Measurements from ENCODE around the gene ZNF827.

ZNF827 gene

DNA sequence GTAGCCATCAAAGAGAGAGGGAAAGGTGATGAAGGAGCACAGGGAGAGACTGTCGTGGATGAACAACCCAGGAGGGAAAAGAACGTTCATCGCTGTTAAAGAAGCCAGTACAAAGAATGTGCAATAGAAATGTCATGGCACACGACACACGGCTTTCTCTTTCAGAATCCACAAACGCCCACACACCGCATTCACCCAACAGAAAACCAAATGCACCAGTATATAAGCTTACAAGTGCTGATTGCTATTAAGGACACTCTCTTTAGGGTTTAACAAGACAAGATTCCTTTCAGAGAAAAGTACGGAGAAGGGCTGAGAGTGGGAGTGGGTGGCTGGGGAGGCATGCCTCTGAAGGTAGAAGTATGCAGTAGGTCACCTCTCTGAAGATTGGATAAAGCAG, 178.4 kb downstream of the ZNF827 start:
- no peak for TF ChIP-seq TCF12 (IDR thresholded peaks at IDR 0.05; ENCODE audit: low read depth)
- TF ChIP-seq, protein P1, sequence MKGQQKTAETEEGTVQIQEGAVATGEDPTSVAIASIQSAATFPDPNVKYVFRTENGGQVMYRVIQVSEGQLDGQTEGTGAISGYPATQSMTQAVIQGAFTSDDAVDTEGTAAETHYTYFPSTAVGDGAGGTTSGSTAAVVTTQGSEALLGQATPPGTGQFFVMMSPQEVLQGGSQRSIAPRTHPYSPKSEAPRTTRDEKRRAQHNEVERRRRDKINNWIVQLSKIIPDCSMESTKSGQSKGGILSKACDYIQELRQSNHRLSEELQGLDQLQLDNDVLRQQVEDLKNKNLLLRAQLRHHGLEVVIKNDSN (IDR thresholded peaks at IDR 0.05), result no peak
- TF ChIP-seq, protein P2, sequence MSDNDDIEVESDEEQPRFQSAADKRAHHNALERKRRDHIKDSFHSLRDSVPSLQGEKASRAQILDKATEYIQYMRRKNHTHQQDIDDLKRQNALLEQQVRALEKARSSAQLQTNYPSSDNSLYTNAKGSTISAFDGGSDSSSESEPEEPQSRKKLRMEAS (IDR thresholded peaks at IDR 0.05), result no peak
- no peak for TF ChIP-seq CREB1 (IDR thresholded peaks at IDR 0.05; ENCODE audit: low read depth)
- TF ChIP-seq TEAD4 (IDR thresholded peaks at IDR 0.05), result no peak
- no peak for TF ChIP-seq YY1 (IDR thresholded peaks at IDR 0.05; ENCODE audit: low read depth)
- TF ChIP-seq ZBTB7A (IDR thresholded peaks at IDR 0.05; ENCODE audit: low read depth), result no peak
- no peak for TF ChIP-seq EP300 (IDR thresholded peaks at IDR 0.05; ENCODE audit: borderline replicate concordance)

DNA sequence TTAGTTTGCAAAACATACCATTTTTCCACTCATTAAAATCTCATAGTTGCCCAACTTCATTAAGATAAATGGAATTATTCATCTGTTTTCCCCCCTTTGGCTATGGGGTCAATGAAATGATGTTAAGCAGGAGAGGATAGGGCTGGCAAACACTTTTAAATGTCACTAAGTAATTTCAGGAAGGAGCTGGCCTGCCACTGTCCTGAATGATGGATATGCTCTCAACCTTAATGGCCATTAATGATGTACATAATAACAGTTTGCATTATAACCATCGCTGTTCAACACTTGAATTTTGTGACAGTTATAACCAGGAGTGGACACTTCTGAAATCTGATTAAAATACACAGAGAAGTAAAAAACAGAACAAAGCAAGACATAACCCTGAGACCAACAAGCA, 181.4 kb downstream of the ZNF827 start:
- no peak for TF ChIP-seq EGR1 (IDR thresholded peaks at IDR 0.05)
- no peak for TF ChIP-seq EP300 (IDR thresholded peaks at IDR 0.05; ENCODE audit: borderline replicate concordance)
- no peak for TF ChIP-seq TAF1 (IDR thresholded peaks at IDR 0.05; ENCODE audit: low read depth)
- TF ChIP-seq, protein P2 (IDR thresholded peaks at IDR 0.05), result no peak
- TF ChIP-seq TEAD4 (IDR thresholded peaks at IDR 0.05), result no peak
- TF ChIP-seq, protein P3, sequence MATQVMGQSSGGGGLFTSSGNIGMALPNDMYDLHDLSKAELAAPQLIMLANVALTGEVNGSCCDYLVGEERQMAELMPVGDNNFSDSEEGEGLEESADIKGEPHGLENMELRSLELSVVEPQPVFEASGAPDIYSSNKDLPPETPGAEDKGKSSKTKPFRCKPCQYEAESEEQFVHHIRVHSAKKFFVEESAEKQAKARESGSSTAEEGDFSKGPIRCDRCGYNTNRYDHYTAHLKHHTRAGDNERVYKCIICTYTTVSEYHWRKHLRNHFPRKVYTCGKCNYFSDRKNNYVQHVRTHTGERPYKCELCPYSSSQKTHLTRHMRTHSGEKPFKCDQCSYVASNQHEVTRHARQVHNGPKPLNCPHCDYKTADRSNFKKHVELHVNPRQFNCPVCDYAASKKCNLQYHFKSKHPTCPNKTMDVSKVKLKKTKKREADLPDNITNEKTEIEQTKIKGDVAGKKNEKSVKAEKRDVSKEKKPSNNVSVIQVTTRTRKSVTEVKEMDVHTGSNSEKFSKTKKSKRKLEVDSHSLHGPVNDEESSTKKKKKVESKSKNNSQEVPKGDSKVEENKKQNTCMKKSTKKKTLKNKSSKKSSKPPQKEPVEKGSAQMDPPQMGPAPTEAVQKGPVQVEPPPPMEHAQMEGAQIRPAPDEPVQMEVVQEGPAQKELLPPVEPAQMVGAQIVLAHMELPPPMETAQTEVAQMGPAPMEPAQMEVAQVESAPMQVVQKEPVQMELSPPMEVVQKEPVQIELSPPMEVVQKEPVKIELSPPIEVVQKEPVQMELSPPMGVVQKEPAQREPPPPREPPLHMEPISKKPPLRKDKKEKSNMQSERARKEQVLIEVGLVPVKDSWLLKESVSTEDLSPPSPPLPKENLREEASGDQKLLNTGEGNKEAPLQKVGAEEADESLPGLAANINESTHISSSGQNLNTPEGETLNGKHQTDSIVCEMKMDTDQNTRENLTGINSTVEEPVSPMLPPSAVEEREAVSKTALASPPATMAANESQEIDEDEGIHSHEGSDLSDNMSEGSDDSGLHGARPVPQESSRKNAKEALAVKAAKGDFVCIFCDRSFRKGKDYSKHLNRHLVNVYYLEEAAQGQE (IDR thresholded peaks at IDR 0.05; ENCODE audit: low read depth), result no peak

DNA sequence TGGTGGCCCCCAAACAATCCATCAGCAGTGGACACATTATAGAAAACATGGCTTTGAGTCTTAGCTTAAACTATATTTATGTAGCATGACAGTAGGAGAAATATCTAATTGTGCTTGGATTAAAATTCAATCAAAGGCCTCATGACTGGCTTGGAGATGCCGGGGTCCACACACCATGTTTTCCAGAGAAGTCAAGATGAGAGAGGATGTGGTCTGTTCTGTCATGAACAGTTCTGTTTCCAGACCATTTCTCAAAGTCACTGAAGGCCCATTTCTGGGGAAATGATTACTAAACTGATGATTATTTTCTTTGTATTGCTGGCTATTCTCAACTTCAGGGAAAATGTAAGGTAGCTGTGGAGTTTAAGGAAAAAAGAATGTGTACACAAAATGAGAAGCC, 182.4 kb downstream of the ZNF827 start:
- TF ChIP-seq TCF12 (IDR thresholded peaks at IDR 0.05; ENCODE audit: low read depth) (no peak), TAF1 (IDR thresholded peaks at IDR 0.05; ENCODE audit: low read depth) (no peak)

DNA sequence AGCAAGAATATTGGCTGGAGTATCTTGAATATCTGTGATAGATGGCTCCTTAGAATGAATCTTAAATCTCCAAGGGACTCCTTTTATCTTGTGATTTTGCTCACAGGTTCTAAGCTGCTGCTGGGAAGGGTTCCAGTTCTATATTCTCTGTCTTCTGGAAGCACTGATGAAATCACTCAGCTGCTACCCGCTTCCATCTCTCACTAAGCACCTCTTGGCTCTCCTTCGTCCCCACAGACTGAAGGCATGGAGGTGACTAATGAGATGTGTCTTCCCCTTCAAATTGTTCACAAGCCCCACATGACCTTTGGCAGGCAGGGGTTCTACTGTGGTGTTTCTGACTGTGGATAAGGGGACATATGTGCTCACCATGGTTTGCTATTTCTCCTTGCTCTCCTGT, 182.8 kb downstream of the ZNF827 start:
- TF ChIP-seq NFIC (IDR thresholded peaks at IDR 0.05) (no peak), TAF1 (IDR thresholded peaks at IDR 0.05; ENCODE audit: low read depth) (no peak), YY1 (IDR thresholded peaks at IDR 0.05; ENCODE audit: low read depth) (no peak), FOXM1 (IDR thresholded peaks at IDR 0.05; ENCODE audit: borderline replicate concordance, low read depth) (no peak), TCF12 (IDR thresholded peaks at IDR 0.05; ENCODE audit: low read depth) (no peak), ZBTB7A (IDR thresholded peaks at IDR 0.05; ENCODE audit: low read depth) (no peak), CREB1 (IDR thresholded peaks at IDR 0.05; ENCODE audit: low read depth) (no peak), TEAD4 (IDR thresholded peaks at IDR 0.05) (no peak), RAD21 (IDR thresholded peaks at IDR 0.05; ENCODE audit: low read depth) (no peak), EGR1 (IDR thresholded peaks at IDR 0.05) (no peak)
- TF ChIP-seq, protein P1 (IDR thresholded peaks at IDR 0.05), result no peak
- TF ChIP-seq, protein P3 (IDR thresholded peaks at IDR 0.05; ENCODE audit: low read depth), result no peak

DNA sequence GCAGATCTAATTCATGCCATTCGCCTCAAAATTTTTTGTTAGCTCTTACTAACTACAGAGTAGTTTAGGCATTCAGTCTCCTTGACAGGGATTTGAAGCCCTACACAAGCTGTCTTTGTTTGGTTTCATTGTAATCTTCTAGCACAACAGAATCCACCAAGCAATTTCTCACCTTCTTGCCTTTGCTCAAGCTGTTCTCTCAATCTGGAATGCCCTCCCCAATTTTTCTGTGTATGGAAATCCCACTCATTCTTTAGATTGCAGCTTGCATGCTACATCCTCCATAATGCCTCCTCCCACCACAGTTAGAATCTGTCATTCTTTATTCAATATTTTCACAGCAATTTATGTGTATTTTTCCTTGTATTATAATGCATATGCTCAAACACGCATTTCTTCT, 195.0 kb downstream of the ZNF827 start:
- TF ChIP-seq, protein P3 (IDR thresholded peaks at IDR 0.05; ENCODE audit: low read depth), result no peak
- TF ChIP-seq TAF1 (IDR thresholded peaks at IDR 0.05; ENCODE audit: low read depth) (no peak), TEAD4 (IDR thresholded peaks at IDR 0.05) (no peak), RAD21 (IDR thresholded peaks at IDR 0.05; ENCODE audit: low read depth) (no peak), ZBTB7A (IDR thresholded peaks at IDR 0.05; ENCODE audit: low read depth) (no peak), CEBPB (IDR thresholded peaks at IDR 0.05) (no peak), FOXM1 (IDR thresholded peaks at IDR 0.05; ENCODE audit: borderline replicate concordance, low read depth) (no peak), NFIC (IDR thresholded peaks at IDR 0.05) (no peak), CREB1 (IDR thresholded peaks at IDR 0.05; ENCODE audit: low read depth) (no peak), YY1 (IDR thresholded peaks at IDR 0.05; ENCODE audit: low read depth) (no peak), EGR1 (IDR thresholded peaks at IDR 0.05) (no peak), TCF12 (IDR thresholded peaks at IDR 0.05; ENCODE audit: low read depth) (no peak), EP300 (IDR thresholded peaks at IDR 0.05; ENCODE audit: borderline replicate concordance) (no peak)
- TF ChIP-seq, protein P1 (IDR thresholded peaks at IDR 0.05), result no peak
- TF ChIP-seq, protein P2 (IDR thresholded peaks at IDR 0.05), result no peak
